GM18507 (cell line): Measurements from ENCODE around the gene GALNT13.

Source experiments
- DNase-seq: peaks from one replicate; pipeline ENCODE4 v3.0.0; 2011; ENCODE audit warnings: low read depth; ENCODE audit not compliant: insufficient read length; ENCODE audit errors: extremely low spot score
- FAIRE-seq: peaks from 2 replicates; lab custom pipeline; 2011; peaks lifted over from hg19 to GRCh38; lab: Jason Lieb, UNC

The GALNT13 gene

DNA sequence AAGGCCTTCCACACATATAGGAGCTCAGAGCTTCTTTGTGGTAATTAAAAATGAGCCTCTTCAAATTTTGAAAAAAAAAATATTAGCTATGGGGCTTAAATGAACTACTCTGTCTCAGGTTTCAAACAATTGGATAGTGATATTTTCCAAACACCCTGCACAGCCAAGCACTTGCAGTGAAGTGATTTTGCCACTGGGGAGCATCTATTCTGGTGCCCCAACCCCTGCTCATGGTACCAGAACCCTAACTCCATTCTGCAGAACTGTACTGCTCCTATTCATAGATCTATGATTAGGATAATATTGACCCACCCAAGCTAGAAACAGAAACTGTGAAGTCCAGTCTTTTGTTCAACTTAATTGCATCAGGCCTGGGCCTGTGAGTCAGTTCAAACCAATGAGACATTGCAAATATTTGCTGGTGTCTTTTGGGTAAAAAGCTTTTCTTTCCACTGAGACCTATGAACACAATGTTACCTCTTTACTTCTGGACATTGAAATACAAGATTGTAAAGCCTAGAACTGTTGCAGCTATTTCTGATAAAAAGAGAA, 324.0 kb downstream of the GALNT13 start:
- no peak for DNase-seq

GRCh38 chr2:154198866-154199265, 327.1 kb downstream of the GALNT13 start:
- DNase-seq (no peak), FAIRE-seq (no peak)

More for the DNA sequence above, 324.0 kb downstream of the GALNT13 start:
- FAIRE-seq = no peak

DNA sequence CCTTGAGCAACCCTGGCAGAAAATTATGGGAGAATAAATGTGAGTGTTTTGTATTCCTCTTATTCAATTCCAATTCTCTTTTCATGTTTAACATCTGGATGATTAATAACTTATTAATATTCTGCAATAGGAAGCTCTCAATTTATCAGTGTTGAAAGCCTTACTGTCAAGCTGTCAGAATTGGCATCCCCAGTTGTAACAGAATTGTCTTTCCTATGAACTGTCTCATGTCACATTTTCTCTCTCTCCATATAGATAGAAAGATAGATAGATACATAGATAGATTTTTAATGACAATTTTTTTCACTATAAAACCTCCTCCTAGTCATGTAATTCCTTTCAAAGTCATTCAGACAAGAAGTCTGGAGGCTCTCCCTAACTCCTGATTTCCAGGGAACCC, 331.5 kb downstream of the GALNT13 start:
- DNase-seq (no peak), FAIRE-seq (no peak)

GRCh38 chr2:154203902-154204301, 332.2 kb downstream of the GALNT13 start:
- FAIRE-seq (no peak), DNase-seq (no peak)

GRCh38 chr2:154207288-154208047, 335.7 kb downstream of the GALNT13 start:
- DNase-seq = no peak
- no peak for FAIRE-seq

GRCh38 chr2:154223726-154224125, 352.0 kb downstream of the GALNT13 start:
- DNase-seq = no peak
- no peak for FAIRE-seq

DNA sequence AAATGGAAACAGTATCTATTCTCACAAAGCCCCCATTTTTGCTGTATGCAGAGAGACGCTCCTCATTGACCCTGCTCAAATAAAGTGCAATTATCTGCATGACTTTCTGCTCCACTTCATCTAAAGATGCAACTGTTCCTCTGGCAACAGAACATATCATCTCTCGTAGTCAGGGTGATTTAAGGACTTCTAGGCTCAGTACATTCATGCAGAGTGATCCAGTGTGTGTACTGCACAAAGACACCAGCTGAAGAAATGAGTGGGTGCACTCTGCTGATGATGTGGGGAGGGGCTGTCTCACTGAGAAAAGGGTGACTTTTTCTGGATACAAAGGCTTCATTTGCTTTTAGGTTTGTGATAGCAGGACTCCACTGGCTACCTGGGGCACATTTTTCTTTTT, 355.2 kb downstream of the GALNT13 start:
- DNase-seq (no peak), FAIRE-seq (no peak)

DNA sequence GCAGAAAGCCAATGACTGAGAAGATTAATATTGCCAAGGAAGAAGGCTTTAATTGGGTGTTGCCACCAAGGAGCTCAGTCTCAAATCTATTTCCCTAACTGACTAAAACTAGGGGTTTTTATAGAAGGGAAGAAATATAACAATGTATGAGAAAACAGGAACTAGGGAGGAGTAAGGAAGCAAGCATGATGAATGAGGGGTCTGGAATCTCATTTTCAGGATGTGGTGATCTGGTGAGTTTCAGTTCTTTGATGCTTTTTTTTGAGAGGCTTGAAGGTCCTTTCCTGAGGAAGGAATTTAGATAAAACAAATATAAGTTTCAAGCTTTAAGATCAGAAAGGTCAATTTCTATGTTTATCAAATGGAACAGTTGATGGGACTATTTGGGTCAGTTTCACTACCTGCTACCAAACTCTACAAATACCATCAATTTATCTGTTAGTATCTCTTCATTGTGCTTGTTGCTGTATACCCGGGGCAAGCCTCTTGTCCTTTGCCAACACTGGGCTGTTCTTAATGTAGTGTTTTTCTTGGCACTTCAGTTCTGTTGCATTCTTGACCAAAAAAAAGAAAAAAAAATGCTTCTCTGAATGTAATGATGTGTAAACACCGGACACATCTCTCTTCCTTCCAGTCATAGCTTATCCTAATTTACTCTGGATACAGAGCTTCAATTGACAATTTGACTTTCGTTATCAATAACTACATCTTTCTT, 357.0 kb downstream of the GALNT13 start:
- FAIRE-seq (no peak), DNase-seq (no peak)

DNA sequence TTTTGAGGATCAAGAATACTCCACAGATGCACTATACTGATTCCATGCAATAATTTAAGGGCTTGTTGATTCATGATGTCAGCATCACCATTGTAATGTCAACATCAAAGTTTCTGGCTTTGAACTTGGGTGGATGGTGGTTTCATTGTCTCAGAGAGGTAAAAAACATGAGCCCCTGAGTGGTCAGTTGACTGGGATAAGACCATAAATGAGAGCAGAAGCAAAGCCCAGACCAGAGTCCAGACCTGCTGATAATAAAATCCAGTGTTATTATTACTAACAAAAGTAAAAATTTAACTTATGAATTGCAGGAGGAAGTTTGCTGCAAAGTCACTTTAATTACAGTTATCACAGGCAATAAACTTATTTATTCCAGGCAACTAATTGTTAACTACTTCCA, 358.2 kb downstream of the GALNT13 start:
- FAIRE-seq = no peak
- no peak for DNase-seq

GRCh38 chr2:154231021-154231420, 359.3 kb downstream of the GALNT13 start:
- no peak for DNase-seq
- FAIRE-seq = no peak

- FAIRE-seq (no peak), DNase-seq (no peak)
These were observed 361.5 kb downstream of the GALNT13 start for GRCh38 chr2:154233231-154233630.

DNA sequence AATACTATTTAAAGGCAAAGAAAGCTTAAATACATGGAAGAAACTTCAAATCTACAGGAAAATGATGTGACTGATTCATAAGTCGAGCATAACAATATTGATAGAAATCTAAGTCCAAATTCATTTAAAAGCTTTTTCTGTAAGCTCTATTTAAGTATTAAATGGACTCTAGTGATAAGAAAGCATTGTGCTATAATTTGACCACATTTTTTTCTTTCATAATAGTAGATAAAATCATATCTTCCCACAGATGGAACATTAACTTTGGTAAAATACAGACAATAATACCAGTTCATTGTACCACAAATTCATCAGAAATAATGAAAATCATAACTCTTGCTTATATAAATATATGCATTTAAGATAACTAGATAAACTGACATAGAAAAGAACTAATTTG, 366.5 kb downstream of the GALNT13 start:
- DNase-seq (no peak), FAIRE-seq (no peak)

GRCh38 chr2:154240316-154240715, 368.6 kb downstream of the GALNT13 start:
- no peak for FAIRE-seq

GRCh38 chr2:154240921-154241379, 369.2 kb downstream of the GALNT13 start:
- FAIRE-seq (no peak), DNase-seq (no peak)

More at GRCh38 chr2:154240316-154240715, 368.6 kb downstream of the GALNT13 start:
- no peak for DNase-seq

- FAIRE-seq (no peak), DNase-seq (no peak)
These were observed 371.0 kb downstream of the GALNT13 start for GRCh38 chr2:154242687-154243086.

- FAIRE-seq = no peak
- DNase-seq = no peak
These were observed 372.0 kb downstream of the GALNT13 start for GRCh38 chr2:154243685-154244084.

GRCh38 chr2:154244932-154245331, 373.2 kb downstream of the GALNT13 start:
- FAIRE-seq (no peak), DNase-seq (no peak)

GRCh38 chr2:154247503-154247902, 375.8 kb downstream of the GALNT13 start:
- no peak for FAIRE-seq
- DNase-seq = no peak

DNA sequence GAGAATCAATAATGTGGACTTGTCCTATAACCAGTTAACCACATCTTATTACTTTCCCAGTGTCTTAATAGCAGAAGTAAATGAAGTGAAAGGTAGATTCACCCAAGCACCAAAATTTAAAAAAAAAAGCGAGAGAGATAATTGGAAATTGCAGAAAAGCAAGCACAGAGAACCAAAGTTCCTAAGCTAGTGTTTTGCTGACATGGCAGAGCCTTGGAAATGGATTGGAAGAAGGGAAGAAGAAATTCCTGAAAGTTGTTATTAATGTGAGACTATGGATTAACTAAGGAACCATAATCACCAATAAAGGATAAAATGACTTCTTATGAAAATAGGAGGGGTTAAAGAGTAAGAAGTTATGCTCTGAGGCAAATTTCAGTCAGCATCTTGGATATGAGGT, 384.4 kb downstream of the GALNT13 start:
- DNase-seq (no peak), FAIRE-seq (no peak)

GRCh38 chr2:154259030-154259429, 387.3 kb downstream of the GALNT13 start:
- FAIRE-seq = no peak
- no peak for DNase-seq
